BLaER1 treated with 17β-estradiol and CSF1 and Interleukin-3, amounts not matched to agents 10 nM and 100 nM (cell line): ENCODE measurements around the gene ADGRG3.

Source experiments
- H3K27ac ChIP-seq, 11 experiments: shearing (Covaris generic); formaldehyde crosslinking; 2 replicates each; pipeline ENCODE4 v1.8.1; 2022
- H3K27me3 ChIP-seq, 11 experiments: shearing (Covaris generic); formaldehyde crosslinking; 2 replicates each; pipeline ENCODE4 v1.8.1; 2022
- H3K36me3 ChIP-seq, 11 experiments: shearing (Covaris generic); formaldehyde crosslinking; 2 replicates each; pipeline ENCODE4 v1.8.1; 2022
- H3K4me1 ChIP-seq, 10 experiments: shearing (Covaris generic); formaldehyde crosslinking; 2 replicates each; pipeline ENCODE4 v1.8.1; 2022
- H3K4me2 ChIP-seq, 11 experiments: shearing (Covaris generic); formaldehyde crosslinking; 2 replicates each; pipeline ENCODE4 v1.8.1; 2022
- H3K4me3 ChIP-seq, 10 experiments: shearing (Covaris generic); formaldehyde crosslinking; 2 replicates each; pipeline ENCODE4 v1.8.1; 2022
- H3K9ac ChIP-seq, 11 experiments: shearing (Covaris generic); formaldehyde crosslinking; 2 replicates each; pipeline ENCODE4 v1.8.1; 2022
- H3K9me3 ChIP-seq, 11 experiments: shearing (Covaris generic); formaldehyde crosslinking; replicated peaks in 1 of 11; 2 replicates each; pipeline ENCODE4 v1.8.1; 2022
- H4K20me1 ChIP-seq, 11 experiments: shearing (Covaris generic); formaldehyde crosslinking; 2 replicates each; pipeline ENCODE4 v1.8.1; 2022
- Cebpa-rat ChIP-seq, 11 experiments: shearing (Covaris generic); IDR thresholded peaks; 2 replicates each; pipeline ENCODE4 v1.8.1; 2022

ADGRG3 gene

GRCh38 chr16:57681950-57682728 is 14.0 kb downstream of the ADGRG3 start:
- Histone ChIP-seq H3K9me3 (0 out of 22 replicates have a peak, but pooled peaks cover 0 to 5% (median 0%) of the 10 kb centered on the region in 11 experiments), H3K27me3 (no peaks in the 10 kb centered on the region), H3K36me3 (no peaks in the 10 kb centered on the region), H3K4me2 (peak overlapping the region in 4 of 11 experiments; percentile 3 to 97 (median 57); a peak in 4 of 22 replicates), H3K4me1 (peaks cover 61 to 98% (median 85%) of the 10 kb centered on the region in 10 experiments), H3K4me3 (no peak overlapping the region), H3K27ac (peak overlapping the region in 9 of 11 experiments; percentile 25 to 100 (median 99); a peak in 18 of 22 replicates), H4K20me1 (no peaks in the 10 kb centered on the region), H3K9ac (0 out of 22 replicates have a peak overlapping the region, but pooled peaks of 1 of the 11 experiments have one; percentile 3)
- no peak for TF ChIP-seq Cebpa-rat (IDR thresholded peaks at IDR 0.05)

GRCh38 chr16:57682809-57683635 is 14.9 kb downstream of the ADGRG3 start:
- Histone ChIP-seq H3K4me1 (peaks cover 61 to 98% (median 85%) of the 10 kb centered on the region in 10 experiments), H3K36me3 (no peaks in the 10 kb centered on the region), H3K9ac (peak overlapping the region in 7 of 11 experiments; percentile 20 to 47 (median 32); a peak in 3 of 22 replicates), H3K4me2 (peak overlapping the region in 9 of 11 experiments; percentile 7 to 97 (median 59); a peak in 13 of 22 replicates), H4K20me1 (no peaks in the 10 kb centered on the region), H3K9me3 (0 out of 22 replicates have a peak, but pooled peaks cover 0 to 5% (median 0%) of the 10 kb centered on the region in 11 experiments), H3K4me3 (no peak overlapping the region), H3K27me3 (no peaks in the 10 kb centered on the region), H3K27ac (peak overlapping the region in 9 of 11 experiments; percentile 59 to 100 (median 99); a peak in 17 of 22 replicates)
- no peak for TF ChIP-seq Cebpa-rat (IDR thresholded peaks at IDR 0.05)

- no peak overlapping the region for H3K4me3 ChIP-seq
- peak overlapping the region in 8 of 11 experiments; percentile 20 to 50 (median 34); a peak in 11 of 22 replicates for H3K9ac ChIP-seq
- peaks cover 61 to 98% (median 85%) of the 10 kb centered on the region in 10 experiments for H3K4me1 ChIP-seq
- peak overlapping the region in 9 of 11 experiments; percentile 59 to 100 (median 99); a peak in 18 of 22 replicates for H3K27ac ChIP-seq
- 0 out of 22 replicates have a peak, but pooled peaks cover 0 to 5% (median 0%) of the 10 kb centered on the region in 11 experiments for H3K9me3 ChIP-seq
- H3K36me3 ChIP-seq = no peaks in the 10 kb centered on the region
- peak overlapping the region; percentile 6 to 97 (median 59) for H3K4me2 ChIP-seq
- no peaks in the 10 kb centered on the region for H3K27me3 ChIP-seq
- H4K20me1 ChIP-seq = no peaks in the 10 kb centered on the region
- TF ChIP-seq Cebpa-rat (IDR thresholded peaks at IDR 0.05) = no peak
These were observed 15.8 kb downstream of the ADGRG3 start for GRCh38 chr16:57683636-57684545.

GRCh38 chr16:57684626-57685358 is 16.7 kb downstream of the ADGRG3 start:
- Histone ChIP-seq H3K4me1 (peaks cover 59 to 98% (median 84%) of the 10 kb centered on the region in 10 experiments), H3K4me2 (peak overlapping the region in 10 of 11 experiments; percentile 6 to 97 (median 59); a peak in 16 of 22 replicates), H3K9me3 (0 out of 22 replicates have a peak, but pooled peaks cover 0 to 5% (median 0%) of the 10 kb centered on the region in 11 experiments), H3K27ac (peak overlapping the region in 9 of 11 experiments; percentile 59 to 100 (median 99); a peak in 18 of 22 replicates), H4K20me1 (no peaks in the 10 kb centered on the region), H3K36me3 (no peaks in the 10 kb centered on the region), H3K4me3 (no peak overlapping the region), H3K9ac (peak overlapping the region in 8 of 11 experiments; percentile 20 to 50 (median 34); a peak in 8 of 22 replicates), H3K27me3 (no peaks in the 10 kb centered on the region)
- TF ChIP-seq Cebpa-rat (IDR thresholded peaks at IDR 0.05) = no peak

- no peak for TF ChIP-seq Cebpa-rat (IDR thresholded peaks at IDR 0.05)
- Histone ChIP-seq H3K4me2 (peak overlapping the region in 5 of 11 experiments; percentile 15 to 97 (median 92); a peak in 8 of 22 replicates), H3K9ac (no peak overlapping the region), H3K4me1 (peaks cover 60 to 100% (median 84%) of the 10 kb centered on the region in 10 experiments), H3K27ac (peak overlapping the region in 9 of 11 experiments; percentile 96 to 100 (median 99); a peak in 17 of 22 replicates), H3K9me3 (0 out of 22 replicates have a peak, but pooled peaks cover 0 to 5% (median 0%) of the 10 kb centered on the region in 11 experiments), H3K4me3 (no peak overlapping the region), H4K20me1 (no peaks in the 10 kb centered on the region), H3K36me3 (no peaks in the 10 kb centered on the region), H3K27me3 (no peaks in the 10 kb centered on the region)
These were observed 17.5 kb downstream of the ADGRG3 start for GRCh38 chr16:57685633-57686032.

- Histone ChIP-seq H4K20me1 (no peaks in the 10 kb centered on the region), H3K9me3 (0 out of 22 replicates have a peak, but pooled peaks cover 0 to 5% (median 0%) of the 10 kb centered on the region in 11 experiments), H3K36me3 (no peaks in the 10 kb centered on the region), H3K9ac (peak overlapping the region in 8 of 11 experiments; percentile 7 to 94 (median 88); a peak in 9 of 22 replicates), H3K4me3 (no peak overlapping the region), H3K4me1 (peaks cover 62 to 100% (median 84%) of the 10 kb centered on the region in 10 experiments), H3K4me2 (peak overlapping the region; percentile 18 to 97 (median 90); a peak in 18 of 22 replicates), H3K27me3 (no peaks in the 10 kb centered on the region), H3K27ac (peak overlapping the region in 9 of 11 experiments; percentile 96 to 100 (median 99); a peak in 18 of 22 replicates)
- no peak for TF ChIP-seq Cebpa-rat (IDR thresholded peaks at IDR 0.05)
These were observed 18.5 kb downstream of the ADGRG3 start for GRCh38 chr16:57686577-57686976.

- H3K9ac ChIP-seq = peak overlapping the region in 9 of 11 experiments; percentile 7 to 94 (median 88); a peak in 12 of 22 replicates
- H3K4me1 ChIP-seq = peaks cover 68 to 100% (median 88%) of the 10 kb centered on the region in 10 experiments
- H3K36me3 ChIP-seq = no peaks in the 10 kb centered on the region
- no peaks in the 10 kb centered on the region for H3K27me3 ChIP-seq
- 0 out of 22 replicates have a peak, but pooled peaks cover 0 to 5% (median 0%) of the 10 kb centered on the region in 11 experiments for H3K9me3 ChIP-seq
- H3K4me2 ChIP-seq = peak overlapping the region; percentile 18 to 97 (median 90); a peak in 21 of 22 replicates
- peak overlapping the region in 9 of 11 experiments; percentile 96 to 100 (median 99); a peak in 18 of 22 replicates for H3K27ac ChIP-seq
- TF ChIP-seq Cebpa-rat (IDR thresholded peaks at IDR 0.05) = peak in 1 of 11 experiments; percentile 40; a peak in 1 of 22 replicates
- no peaks in the 10 kb centered on the region for H4K20me1 ChIP-seq
- H3K4me3 ChIP-seq = no peak overlapping the region
These were observed 19.3 kb downstream of the ADGRG3 start for GRCh38 chr16:57687363-57687929.
